Muscle of leg (tissue), 11 donors: ENCODE data around the gene SELENOW. TPM values are rescaled to one million over a fixed set of nuclear protein-coding genes. Genes with fewer than 3 reads are reported as not detected.
"Not testable (repeated sequence)": the region's sequence is repeated elsewhere in the genome, so short reads cannot be mapped to it uniquely, and the experiment has no call there.

Experiments used
- DNase-seq: peaks from one replicate; pipeline ENCODE4 v3.0.0; 2013
- H3K27ac ChIP-seq: one replicate; pipeline ENCODE4 v1.5.1; 2013; ENCODE audit warnings: mild to moderate bottlenecking, low read length, control low read depth
- H3K27me3 ChIP-seq: one replicate; pipeline ENCODE4 v1.6.1; 2013; ENCODE audit warnings: low read length; ENCODE audit not compliant: control insufficient read depth, insufficient read depth
- H3K36me3 ChIP-seq: one replicate; pipeline ENCODE4 v1.6.1; 2013; ENCODE audit warnings: low read length; ENCODE audit not compliant: control insufficient read depth, insufficient read depth
- H3K4me1 ChIP-seq: one replicate; pipeline ENCODE4 v1.6.1; 2013; ENCODE audit warnings: low read length; ENCODE audit not compliant: control insufficient read depth, insufficient read depth
- H3K4me3 ChIP-seq: one replicate; pipeline ENCODE4 v1.5.1; 2013; ENCODE audit warnings: low read length, control low read depth
- H3K9me3 ChIP-seq: replicated peaks from 2 replicates; pipeline ENCODE4 v1.6.1; 2013; ENCODE audit warnings: low read depth, low read length; ENCODE audit not compliant: control insufficient read depth
- WGBS: methylation state at CpG from one replicate; pipeline ENCODE4 v1.1.5; 2013; ENCODE audit warnings: missing lambda C conversion rate; ENCODE audit not compliant: insufficient coverage; 5-methylcytosine and 5-hydroxymethylcytosine counted together
- polyA plus RNA-seq, 8 donors: library from polyadenylated mRNA; unstranded; fragments of 120-200 nt; gene quantifications; one replicate each; pipeline versions ENCODE4 v1.2.1 to v1.2.3, GENCODE V29; 2013; ENCODE audit warnings: inconsistent platforms in 1 of 8, low replicate concordance in 1 of 8; ENCODE audit not compliant: insufficient read length in 8 of 8, insufficient read depth in 1 of 8
- total RNA-seq: library from RNA; stranded (reverse); fragments of 120-200 nt; gene quantifications from one replicate; pipeline ENCODE4 v1.2.4, GENCODE V29; 2013

SELENOW gene
- total and polyA plus RNA-seq, 9 donors = 688 to 1,360 (median 886) TPM

DNA sequence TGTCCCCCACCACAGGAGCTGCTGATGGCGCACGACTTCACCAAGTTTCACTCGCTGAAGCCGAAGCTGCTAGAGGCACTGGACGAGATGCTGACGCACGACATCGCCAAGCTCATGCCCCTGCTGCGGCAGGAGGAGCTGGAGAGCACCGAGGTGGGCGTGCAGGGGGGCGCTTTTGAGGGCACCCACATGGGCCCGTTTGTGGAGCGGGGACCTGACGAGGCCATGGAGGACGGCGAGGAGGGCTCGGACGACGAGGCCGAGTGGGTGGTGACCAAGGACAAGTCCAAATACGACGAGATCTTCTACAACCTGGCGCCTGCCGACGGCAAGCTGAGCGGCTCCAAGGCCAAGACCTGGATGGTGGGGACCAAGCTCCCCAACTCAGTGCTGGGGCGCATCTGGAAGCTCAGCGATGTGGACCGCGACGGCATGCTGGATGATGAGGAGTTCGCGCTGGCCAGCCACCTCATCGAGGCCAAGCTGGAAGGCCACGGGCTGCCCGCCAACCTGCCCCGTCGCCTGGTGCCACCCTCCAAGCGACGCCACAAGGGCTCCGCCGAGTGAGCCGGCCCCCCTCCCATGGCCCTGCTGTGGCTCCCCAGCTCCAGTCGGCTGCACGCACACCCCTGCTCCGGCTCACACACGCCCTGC is 37.5 kb upstream of the SELENOW start:
- H3K27ac ChIP-seq = no peak overlapping the region
- no peak overlapping the region for H3K4me3 ChIP-seq
- H3K9me3 ChIP-seq = no peaks in the 10 kb centered on the region
- peaks cover 51% of the 10 kb centered on the region for H3K36me3 ChIP-seq
- DNase-seq = peak; percentile 33
- peaks cover 30% of the 10 kb centered on the region for H3K4me1 ChIP-seq
- H3K27me3 ChIP-seq = no peaks in the 10 kb centered on the region
- WGBS = 84% methylated on average over 43 of the region's 48 CpGs

DNA sequence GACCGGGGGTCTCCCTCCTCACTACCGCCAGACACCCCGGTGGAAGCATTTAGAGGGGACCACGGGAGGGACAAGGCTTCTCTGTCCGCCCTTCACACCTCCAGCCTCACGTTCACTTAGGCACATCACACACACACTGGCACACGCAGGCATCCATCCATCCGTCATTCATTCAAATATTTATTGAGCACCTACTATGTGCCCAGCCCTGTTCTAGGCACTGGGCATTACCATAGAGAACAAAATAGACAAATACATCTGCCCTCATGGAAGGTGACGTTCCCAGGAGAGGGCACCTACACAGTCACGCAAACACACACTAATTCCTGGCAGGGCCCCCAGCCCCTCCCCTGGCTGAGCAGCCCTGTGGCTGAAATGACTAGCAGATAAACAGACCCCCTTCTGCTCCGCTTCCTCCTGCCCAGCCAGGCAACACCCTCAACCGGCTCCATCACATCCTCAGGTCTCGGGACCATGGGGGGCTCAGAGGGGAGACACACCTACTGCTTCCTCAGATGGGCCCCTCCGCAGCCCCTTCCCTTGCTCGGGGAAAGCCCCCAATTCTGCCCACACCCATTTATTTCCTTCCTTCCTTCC is 36.9 kb upstream of the SELENOW start:
- no peaks in the 10 kb centered on the region for H3K27me3 ChIP-seq
- no peak overlapping the region for H3K4me3 ChIP-seq
- DNase-seq = peak; percentile 44
- peaks cover 36% of the 10 kb centered on the region for H3K4me1 ChIP-seq
- WGBS = 67% methylated on average over 14 of the region's 15 CpGs
- peak overlapping the region; percentile 60 for H3K27ac ChIP-seq
- no peaks in the 10 kb centered on the region for H3K9me3 ChIP-seq
- peaks cover 45% of the 10 kb centered on the region for H3K36me3 ChIP-seq

DNA sequence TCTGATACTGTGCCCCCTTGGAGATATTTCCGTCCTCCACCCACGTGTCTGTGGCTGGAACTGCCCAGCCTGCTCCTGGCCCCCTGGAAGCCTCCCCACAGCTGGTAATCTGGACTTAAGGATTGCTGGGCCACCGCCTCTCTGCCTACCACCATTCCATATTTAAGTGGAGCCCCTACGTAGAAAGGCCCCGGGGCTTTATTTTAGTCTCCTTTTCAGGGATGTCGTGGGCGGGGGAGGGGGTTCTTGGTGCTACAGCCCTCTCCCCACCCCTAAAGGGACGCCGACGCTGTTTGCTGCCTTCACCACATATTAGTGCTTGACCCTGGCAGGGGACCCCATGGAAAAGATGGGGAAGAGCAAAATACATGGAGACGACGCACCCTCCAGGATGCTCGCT is 35.9 kb upstream of the SELENOW start:
- no peak overlapping the region for H3K4me3 ChIP-seq
- peaks cover 46% of the 10 kb centered on the region for H3K36me3 ChIP-seq
- peak overlapping the region; percentile 98 for H3K27ac ChIP-seq
- H3K27me3 ChIP-seq = no peaks in the 10 kb centered on the region
- 23% methylated on average over 4 of the region's 13 CpGs for WGBS
- DNase-seq = no peak
- peaks cover 39% of the 10 kb centered on the region for H3K4me1 ChIP-seq
- no peaks in the 10 kb centered on the region for H3K9me3 ChIP-seq

DNA sequence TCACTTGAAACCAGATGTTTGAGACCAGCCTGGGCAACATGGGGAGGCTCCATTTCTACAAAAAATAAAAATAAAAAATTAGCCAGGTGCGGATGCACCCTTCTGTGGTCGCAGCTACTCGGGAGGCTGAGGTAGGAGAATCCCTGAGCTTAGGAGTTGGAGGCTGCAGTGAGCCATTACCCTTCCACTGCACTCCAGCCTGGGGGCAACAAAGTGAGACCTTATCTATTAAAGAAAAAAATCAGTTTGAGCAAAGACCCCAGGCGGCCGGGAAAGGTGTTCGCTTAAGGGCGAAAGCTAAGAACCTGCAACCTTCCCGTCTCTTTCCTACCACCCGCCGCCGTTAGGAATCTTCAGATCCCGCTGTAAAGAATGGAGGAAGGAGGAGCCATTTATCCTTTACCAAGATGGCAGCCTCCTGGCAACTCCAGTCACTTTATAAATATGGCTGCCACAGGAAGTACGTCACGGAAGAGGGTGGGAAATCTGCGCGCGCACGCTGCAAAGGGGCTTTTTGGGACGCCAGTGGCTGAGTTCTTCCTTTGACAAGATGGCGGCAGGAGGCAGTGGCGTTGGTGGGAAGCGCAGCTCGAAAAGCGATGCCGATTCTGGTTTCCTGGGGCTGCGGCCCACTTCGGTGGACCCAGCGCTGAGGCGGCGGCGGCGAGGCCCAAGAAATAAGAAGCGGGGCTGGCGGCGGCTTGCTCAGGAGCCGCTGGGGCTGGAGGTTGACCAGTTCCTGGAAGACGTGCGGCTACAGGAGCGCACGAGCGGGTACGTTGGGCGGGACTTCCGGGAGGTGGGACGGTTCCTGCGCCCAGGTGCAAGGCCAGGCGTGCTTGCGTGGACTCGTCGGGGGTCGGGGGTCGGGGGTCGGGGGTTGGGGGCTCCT is 33.2 kb upstream of the SELENOW start, which contains the start of gene NOP53:
Gene NOP53, plus strand, starts transcription at position 537 of the 892 bp plus-strand sequence. Its CDS starts 14 bp downstream, at position 551.
- H3K27ac ChIP-seq = peak within 1 kb of the TSS; percentile 95
- H3K9me3 ChIP-seq = no peaks in the 10 kb centered on the region
- H3K27me3 ChIP-seq = no peaks in the 10 kb centered on the region
- peak within 1 kb of the TSS; percentile 89 for H3K4me3 ChIP-seq
- H3K36me3 ChIP-seq = peaks cover 42% of the 10 kb centered on the region
- H3K4me1 ChIP-seq = peaks cover 39% of the 10 kb centered on the region
- peak; percentile 98 for DNase-seq
- WGBS = under 1% methylated on average over 28 of the region's 53 CpGs

- H3K9me3 ChIP-seq, DNase-seq, H3K27ac ChIP-seq, H3K27me3 ChIP-seq: not testable (repeated sequence)
- Histone ChIP-seq H3K4me1 (peaks cover 39% of the 10 kb centered on the region), H3K36me3 (peaks cover 45% of the 10 kb centered on the region), H3K4me3 (peak overlapping the region; percentile 89)
- 71% methylated on average over 13 of the region's 17 CpGs for WGBS
Measured at GRCh38 chr19:47746129-47746528, 32.4 kb upstream of the SELENOW start.

DNA sequence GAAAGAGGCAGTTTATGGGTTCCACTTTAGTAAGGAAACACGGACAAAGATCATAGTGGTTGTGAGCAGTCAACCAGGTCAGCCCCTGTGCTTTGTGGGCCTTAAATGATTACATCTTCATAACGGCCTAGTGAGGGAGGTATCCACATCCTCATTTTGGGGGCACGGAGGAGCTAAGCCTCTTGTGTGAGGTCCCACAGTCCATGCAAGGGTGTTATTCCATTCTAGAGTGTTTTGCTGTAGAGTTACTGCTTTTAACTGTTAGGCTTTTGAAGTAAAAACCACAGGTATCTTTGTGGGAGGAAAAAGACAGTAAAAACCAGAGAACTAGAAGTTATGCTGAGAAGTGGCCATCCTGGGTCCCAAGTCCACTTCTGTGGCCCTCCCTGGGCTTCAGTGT is 29.2 kb upstream of the SELENOW start:
- Histone ChIP-seq H3K27ac (no peak overlapping the region), H3K9me3 (no peaks in the 10 kb centered on the region), H3K36me3 (peaks cover 66% of the 10 kb centered on the region), H3K27me3 (no peaks in the 10 kb centered on the region), H3K4me3 (no peak overlapping the region), H3K4me1 (peaks cover 19% of the 10 kb centered on the region)
- no peak for DNase-seq
- WGBS = 75% methylated on average over 1 of the region's 3 CpGs

GRCh38 chr19:47750752-47751151 is 27.8 kb upstream of the SELENOW start:
- Histone ChIP-seq H3K4me1 (peaks cover 9% of the 10 kb centered on the region), H3K9me3 (no peaks in the 10 kb centered on the region), H3K4me3 (no peak overlapping the region), H3K27ac (no peak overlapping the region), H3K27me3 (no peaks in the 10 kb centered on the region), H3K36me3 (peaks cover 76% of the 10 kb centered on the region)
- DNase-seq = no peak
- 90% methylated on average over 14 of the region's 18 CpGs for WGBS

DNA sequence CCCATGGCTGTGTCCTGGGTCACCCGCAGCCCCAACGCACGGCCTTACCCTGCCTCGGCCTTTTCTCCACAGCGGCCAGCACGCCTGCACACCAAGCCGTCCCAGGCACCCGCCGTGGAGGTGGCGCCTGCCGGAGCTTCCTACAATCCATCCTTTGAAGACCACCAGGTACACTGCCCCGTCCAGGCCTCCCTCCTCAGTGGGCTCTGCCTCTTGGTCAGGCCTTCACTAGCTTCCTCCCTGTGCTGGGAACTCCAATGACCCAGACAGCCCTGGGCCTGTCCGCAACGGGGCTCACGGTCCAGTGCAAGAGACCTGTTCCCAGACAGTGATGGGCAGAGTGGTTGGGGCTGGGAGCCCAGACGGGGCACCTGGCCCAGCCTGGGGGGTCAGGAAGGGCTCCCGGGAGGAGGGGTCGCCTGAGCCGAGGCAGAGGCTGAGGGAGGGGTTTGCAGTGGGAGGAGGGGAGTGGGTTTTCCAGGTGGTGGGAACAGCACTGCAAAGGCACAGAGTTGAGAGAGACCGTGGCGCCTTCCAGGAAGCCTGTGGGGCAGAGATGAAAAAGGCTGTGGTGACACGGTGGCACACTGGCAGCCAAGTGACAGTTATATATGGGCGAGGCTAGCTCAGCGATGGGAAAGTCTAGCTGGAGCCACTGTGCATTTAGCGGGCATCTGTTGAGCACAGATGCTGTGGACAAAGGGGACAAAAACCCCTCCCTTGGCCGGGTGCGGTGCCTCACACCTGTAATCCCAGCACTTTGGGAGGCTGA is 25.9 kb upstream of the SELENOW start:
- no peak for DNase-seq
- whole genome bisulfite sequencing = 88% methylated on average over 23 of the region's 27 CpGs
- H3K4me3 ChIP-seq = no peak overlapping the region
- H3K27me3 ChIP-seq = no peaks in the 10 kb centered on the region
- H3K36me3 ChIP-seq = peaks cover 89% of the 10 kb centered on the region
- H3K9me3 ChIP-seq = no peaks in the 10 kb centered on the region
- H3K27ac ChIP-seq = no peak overlapping the region
- H3K4me1 ChIP-seq = no peaks in the 10 kb centered on the region

- DNase-seq = no peak
- 85% methylated on average over 4 of the region's 37 CpGs for WGBS
- Histone ChIP-seq H3K27me3 (no peaks in the 10 kb centered on the region), H3K4me3 (no peak overlapping the region), H3K27ac (no peak overlapping the region), H3K9me3 (no peaks in the 10 kb centered on the region), H3K4me1 (no peaks in the 10 kb centered on the region), H3K36me3 (peaks cover 90% of the 10 kb centered on the region)
Measured at GRCh38 chr19:47754206-47755064, 24.1 kb upstream of the SELENOW start.
